ENCODE results near the gene CENPP.

Gene CENPP

GRCh38 chr9:92325269-92325990, at the start of gene CENPP, which contains the start of gene NOL8:
Gene CENPP, plus strand, starts transcription at chr9:92325953.
Gene NOL8, minus strand, starts transcription at chr9:92325350. Its CDS starts 1,189 bp downstream, at chr9:92324161.
- DNase-seq (ENCODE audit: low spot score) = peak; percentile 94

- DNase-seq (ENCODE audit: low spot score) = no peak
Observed at GRCh38 chr9:92276331-92277032, 49.3 kb upstream of the CENPP start.

GRCh38 chr9:92278110-92278509, 47.6 kb upstream of the CENPP start:
- DNase-seq (ENCODE audit: low spot score) = no peak

GRCh38 chr9:92279302-92279701, 46.5 kb upstream of the CENPP start:
- DNase-seq (ENCODE audit: low spot score) = no peak

- DNase-seq (ENCODE audit: low spot score) = no peak
Observed at GRCh38 chr9:92289708-92290390, 35.9 kb upstream of the CENPP start.

- DNase-seq (ENCODE audit: low spot score) = no peak
Observed at GRCh38 chr9:92290785-92291429, 34.8 kb upstream of the CENPP start.

GRCh38 chr9:92291577-92291976, 34.2 kb upstream of the CENPP start:
- no peak for DNase-seq (ENCODE audit: low spot score)

GRCh38 chr9:92292338-92293074, 33.2 kb upstream of the CENPP start:
- no peak for DNase-seq (ENCODE audit: low spot score)

- peak; percentile 4 for DNase-seq (ENCODE audit: low spot score)
Observed at GRCh38 chr9:92293075-92293354, 32.7 kb upstream of the CENPP start.

GRCh38 chr9:92293452-92294296, 32.1 kb upstream of the CENPP start, which contains the start of gene IARS1:
Gene IARS1, minus strand, starts transcription at chr9:92293697. Its CDS starts 4,278 bp downstream, at chr9:92289419.
- peak; percentile 96 for DNase-seq (ENCODE audit: low spot score)

GRCh38 chr9:92294297-92294676, 31.5 kb upstream of the CENPP start:
- DNase-seq (ENCODE audit: low spot score) = peak; percentile 22

GRCh38 chr9:92295240-92295790, 30.4 kb upstream of the CENPP start:
- no peak for DNase-seq (ENCODE audit: low spot score)

- no peak for DNase-seq (ENCODE audit: low spot score)
Observed at GRCh38 chr9:92295827-92296258, 29.9 kb upstream of the CENPP start.

GRCh38 chr9:92297611-92298010, 28.1 kb upstream of the CENPP start:
- DNase-seq (ENCODE audit: low spot score) = no peak

GRCh38 chr9:92298036-92298435, 27.7 kb upstream of the CENPP start:
- no peak for DNase-seq (ENCODE audit: low spot score)

GRCh38 chr9:92299116-92299515, 26.6 kb upstream of the CENPP start:
- DNase-seq (ENCODE audit: low spot score) = no peak

- no peak for DNase-seq (ENCODE audit: low spot score)
Observed at GRCh38 chr9:92300936-92301335, 24.8 kb upstream of the CENPP start.

GRCh38 chr9:92308893-92309292, 16.9 kb upstream of the CENPP start:
- no peak for DNase-seq (ENCODE audit: low spot score)

- no peak for DNase-seq (ENCODE audit: low spot score)
Observed at GRCh38 chr9:92310562-92310961, 15.2 kb upstream of the CENPP start.

- no peak for DNase-seq (ENCODE audit: low spot score)
Observed at GRCh38 chr9:92312887-92313623, 12.7 kb upstream of the CENPP start.

All from pons (tissue), 1 donor.